GM12873 (cell line): ENCODE results near the gene PIGP.

Source experiments
- TF ChIP-seq, protein P1 (sequence below): IDR thresholded peaks from 2 replicates; pipeline ENCODE4 v1.5.1; 2012; ENCODE audit warnings: low read depth, mild to moderate bottlenecking, moderate library complexity, low read length, control low read depth; ENCODE audit not compliant: insufficient read depth; ENCODE audit errors: missing control alignments

Gene PIGP

DNA sequence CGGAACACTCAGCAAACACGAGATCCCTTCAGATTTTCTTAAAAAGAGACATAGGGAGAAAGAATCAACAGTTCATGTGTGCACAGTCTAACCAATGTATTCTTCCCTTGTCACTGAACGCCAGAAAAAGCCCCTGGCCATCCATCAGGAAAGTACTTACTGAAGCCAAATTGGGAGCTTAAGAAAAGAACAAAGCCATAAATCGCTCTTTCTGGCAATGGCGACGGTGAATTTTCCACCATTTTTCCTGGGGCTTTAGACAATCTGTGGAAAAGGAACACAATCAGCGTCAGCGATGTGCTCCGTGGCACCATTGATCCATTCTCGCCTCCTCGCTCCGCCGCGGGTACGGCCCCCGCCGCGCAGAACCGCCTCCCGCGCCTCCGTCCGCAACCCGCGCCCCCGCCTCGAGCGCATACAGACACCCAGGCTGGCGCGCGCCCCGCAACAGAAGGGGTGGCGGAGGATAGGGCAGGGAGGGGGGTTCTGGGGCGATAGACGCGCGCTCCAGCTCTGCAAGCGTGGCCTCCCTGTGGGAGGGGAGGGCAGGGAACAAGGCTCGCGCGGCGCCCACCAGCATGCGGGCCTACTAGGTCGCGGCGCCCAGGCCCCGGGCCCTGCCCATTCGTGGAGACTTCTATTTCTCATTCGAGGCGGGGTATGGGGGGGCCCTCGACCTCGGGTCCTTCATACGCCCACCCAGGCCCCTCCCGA is 440 bp downstream of the PIGP start:
- TF ChIP-seq, protein P1, sequence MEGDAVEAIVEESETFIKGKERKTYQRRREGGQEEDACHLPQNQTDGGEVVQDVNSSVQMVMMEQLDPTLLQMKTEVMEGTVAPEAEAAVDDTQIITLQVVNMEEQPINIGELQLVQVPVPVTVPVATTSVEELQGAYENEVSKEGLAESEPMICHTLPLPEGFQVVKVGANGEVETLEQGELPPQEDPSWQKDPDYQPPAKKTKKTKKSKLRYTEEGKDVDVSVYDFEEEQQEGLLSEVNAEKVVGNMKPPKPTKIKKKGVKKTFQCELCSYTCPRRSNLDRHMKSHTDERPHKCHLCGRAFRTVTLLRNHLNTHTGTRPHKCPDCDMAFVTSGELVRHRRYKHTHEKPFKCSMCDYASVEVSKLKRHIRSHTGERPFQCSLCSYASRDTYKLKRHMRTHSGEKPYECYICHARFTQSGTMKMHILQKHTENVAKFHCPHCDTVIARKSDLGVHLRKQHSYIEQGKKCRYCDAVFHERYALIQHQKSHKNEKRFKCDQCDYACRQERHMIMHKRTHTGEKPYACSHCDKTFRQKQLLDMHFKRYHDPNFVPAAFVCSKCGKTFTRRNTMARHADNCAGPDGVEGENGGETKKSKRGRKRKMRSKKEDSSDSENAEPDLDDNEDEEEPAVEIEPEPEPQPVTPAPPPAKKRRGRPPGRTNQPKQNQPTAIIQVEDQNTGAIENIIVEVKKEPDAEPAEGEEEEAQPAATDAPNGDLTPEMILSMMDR = no peak

DNA sequence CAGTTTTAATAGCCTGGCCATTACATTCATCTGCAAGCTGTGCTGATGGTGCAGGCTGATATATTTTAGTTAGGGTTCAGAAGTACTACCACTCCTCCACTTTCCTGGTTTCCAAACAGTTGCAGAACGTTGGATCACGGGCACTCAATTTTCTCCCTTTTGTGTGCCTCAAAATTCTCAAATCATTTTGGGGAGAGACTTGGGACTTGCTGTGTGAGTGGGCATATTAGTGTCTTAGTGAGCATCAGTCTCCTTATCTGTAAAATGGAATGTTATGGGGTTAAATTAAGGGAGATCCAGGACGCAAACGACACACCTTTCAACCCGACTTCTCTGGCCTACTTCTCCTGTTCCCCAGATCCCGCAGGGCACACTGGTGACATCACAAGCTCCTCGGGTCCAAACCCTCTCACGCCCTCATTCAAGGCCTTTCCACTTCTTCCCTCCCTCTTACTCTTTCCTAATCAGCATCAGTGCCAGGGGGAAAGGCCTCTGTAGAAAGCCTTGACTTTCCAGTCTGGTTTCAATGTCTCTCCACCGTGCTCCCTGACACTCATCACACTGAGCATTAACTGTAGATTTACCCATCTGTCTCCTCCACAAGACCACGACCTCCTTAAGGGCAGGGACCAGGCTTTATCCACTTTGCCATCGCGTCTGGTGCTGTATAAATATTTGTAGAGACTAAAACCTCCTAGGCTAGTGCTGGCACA is 1.2 kb downstream of the PIGP start:
- TF ChIP-seq, protein P1 = no peak

DNA sequence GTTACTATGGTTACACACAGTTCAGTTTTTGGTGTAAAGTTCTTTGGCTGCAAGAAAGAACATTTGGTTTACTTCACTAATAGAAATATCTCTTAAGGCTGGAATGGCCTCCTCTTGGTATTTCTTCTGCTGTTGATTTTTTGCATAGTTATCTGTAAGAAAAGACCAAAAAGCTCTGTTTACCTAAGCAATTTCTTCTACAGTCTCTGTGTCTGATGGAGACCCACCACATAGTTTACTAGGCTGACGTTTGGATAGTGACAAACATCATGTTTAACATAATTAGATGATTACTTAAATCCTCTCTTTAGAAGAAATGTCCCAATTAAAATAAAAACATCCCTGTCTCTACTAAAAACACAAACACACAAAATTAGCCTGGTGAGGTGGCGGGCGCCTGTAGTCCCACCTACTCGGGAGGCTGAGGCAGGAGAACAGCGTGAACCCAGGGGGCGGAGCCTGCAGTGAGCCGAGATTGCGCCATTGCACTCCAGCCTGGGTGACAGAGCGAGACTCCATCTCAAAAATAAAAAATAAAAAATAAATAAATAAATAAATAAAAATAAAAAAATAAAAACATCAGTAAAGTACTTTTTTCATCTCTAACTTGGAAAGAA is 7.2 kb downstream of the PIGP start:
- TF ChIP-seq, protein P1 = no peak

DNA sequence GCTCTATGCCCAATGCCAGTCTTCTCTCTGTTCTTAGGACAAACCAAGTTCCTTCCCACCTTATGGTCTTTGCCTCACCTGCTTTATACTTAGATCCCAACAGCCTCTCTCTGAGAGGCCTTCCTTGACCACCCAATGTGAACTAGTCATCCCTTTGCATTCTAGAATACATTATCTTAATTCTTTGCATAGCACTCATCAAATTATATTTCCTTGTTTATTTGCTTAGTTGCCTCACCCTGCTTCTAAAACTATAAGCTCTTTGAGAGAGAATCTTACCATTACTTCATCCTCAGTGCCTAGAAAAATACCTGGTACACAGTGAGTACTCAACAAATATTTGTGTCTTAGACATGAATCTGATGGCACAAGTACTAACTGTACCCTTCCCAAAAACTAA is 8.0 kb downstream of the PIGP start:
- TF ChIP-seq, protein P1 = no peak

DNA sequence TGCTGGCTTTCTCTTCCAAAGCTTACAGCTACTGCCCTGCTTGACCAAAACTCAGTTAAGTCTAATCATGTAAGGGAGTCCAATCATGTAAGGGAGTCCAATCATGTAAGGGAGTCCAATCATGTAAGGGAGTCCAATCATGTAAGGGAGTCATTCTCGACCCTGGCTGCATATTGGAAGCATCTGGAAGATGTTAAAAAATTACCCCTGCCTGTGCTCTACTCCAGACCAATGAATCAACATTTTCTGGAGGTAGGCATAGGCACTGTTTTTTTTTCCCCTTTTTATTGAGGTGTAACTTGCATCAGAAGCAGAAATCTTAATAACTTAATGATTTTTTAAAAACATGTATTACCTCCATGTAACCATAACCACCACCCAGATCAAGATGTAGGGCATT is 9.4 kb downstream of the PIGP start:
- TF ChIP-seq, protein P1 = no peak

DNA sequence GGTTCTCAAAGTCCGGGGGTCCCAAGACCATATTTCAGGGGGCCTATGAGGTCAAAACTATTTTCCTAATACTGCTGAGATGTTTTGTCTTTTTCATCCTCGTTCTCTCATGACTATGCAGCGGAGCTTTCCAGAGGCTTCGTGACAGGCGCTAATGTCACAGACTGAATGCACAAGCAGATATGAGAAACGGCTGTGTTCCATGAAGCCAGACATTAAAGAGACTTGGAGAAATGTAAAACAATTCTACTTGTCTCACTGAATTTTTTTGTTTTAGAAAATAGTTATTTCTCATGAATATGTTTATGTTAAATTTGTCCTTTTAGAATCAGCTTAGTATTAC is 10.3 kb downstream of the PIGP start:
- TF ChIP-seq, protein P1 = no peak

DNA sequence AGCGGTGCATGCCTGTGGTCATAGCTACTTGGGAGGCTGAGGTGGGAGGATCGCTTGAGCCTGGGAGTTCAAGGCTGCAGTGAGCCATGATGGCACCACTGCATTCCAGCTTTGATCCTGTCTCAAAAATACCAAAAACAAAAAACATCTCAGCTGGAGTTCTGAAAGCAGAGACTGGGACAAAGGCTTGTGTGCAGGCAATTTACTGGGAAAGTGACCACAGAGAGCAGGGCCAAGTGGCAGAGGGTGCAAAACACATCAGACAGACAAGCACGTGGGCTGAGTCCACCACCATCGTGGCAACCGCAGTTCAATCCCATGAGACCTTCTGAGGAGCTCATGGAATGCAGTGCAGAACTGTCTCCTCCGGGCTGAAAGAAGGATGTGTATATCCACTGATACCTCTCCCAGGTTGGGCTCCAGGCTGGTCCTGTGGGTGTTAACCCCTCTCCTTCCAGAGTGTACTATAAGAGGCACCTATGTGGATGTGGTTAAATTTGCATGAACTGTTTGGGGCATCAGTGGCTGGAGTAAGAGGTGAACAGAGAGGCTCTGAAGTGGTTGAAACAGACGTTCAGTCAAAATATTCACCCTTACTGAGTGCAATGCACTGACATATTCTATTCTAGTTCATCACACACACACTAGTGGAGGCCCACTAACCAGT is 10.8 kb downstream of the PIGP start:
- TF ChIP-seq, protein P1 = no peak
